ENCODE results near the gene MAN2C1.
A peak's percentile ranks its signal among the peaks of the same experiment; 100 is the strongest.
"Not testable (repeated sequence)": the region's sequence is repeated elsewhere in the genome, so short reads cannot be mapped to it uniquely, and the experiment has no call there.

Gene MAN2C1

DNA sequence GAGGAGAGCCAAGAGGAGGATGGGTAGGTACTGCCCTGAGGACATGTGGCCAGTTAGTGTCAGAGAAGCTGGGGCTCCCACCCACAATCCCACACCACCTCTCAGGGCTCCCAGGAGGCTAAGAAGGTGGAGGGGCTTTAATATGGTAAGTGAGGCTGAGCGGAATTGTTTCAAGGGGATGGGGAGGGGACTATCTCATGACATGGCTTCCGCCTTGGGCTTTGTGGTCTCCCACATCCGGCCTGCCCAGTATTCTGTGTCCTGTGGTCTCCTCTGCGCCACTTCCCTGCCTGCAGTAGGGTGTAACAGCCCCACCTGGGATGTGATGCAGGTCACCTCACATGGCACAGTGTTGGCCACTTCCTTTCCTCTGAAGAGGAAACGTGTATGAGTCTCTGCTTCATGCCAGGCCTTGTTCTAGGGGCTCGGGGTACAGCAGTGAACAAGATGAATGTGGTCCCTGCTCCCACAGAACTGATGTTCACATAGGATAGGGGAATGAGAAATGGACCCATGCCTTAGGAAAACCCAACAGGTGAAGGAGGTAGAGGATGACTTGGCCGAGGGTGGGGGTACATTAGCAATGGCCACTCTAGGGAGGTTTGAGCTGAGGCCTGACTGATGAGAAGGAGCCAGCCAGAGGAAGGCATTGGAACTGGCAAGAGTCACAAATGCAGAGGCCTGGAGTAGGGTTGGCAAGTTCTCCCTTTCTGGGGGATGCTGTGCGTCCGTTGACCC lies 18.4 kb downstream of the MAN2C1 start:
- no peak overlapping the region for H3K4me3 ChIP-seq (ENCODE audit: low read depth, low read length)
- ChIA-PET CTCF (interaction anchor here (4.7 kb wide), 1 partner anchor 18 kb away, joined by 33 read pairs; the partner anchor contains the start of gene MAN2C1), POLR2A (interaction anchor here (1.3 to 5.5 kb wide), 3 partner anchors 13 to 18 kb away, joined by 3 to 55 read pairs (median 31); partner anchors contain the start of gene MAN2C1)
- H3K27ac ChIP-seq (ENCODE audit: extremely low read depth, low read depth, low read length), result no peak overlapping the region
- peaks cover 18 to 39% of the 10 kb centered on the region in 2 experiments for H3K36me3 ChIP-seq (ENCODE audit: control insufficient read depth in 2 of 2, insufficient read depth in 1 of 2, low read length in 2 of 2)
- TF ChIP-seq GLIS1 (tag by site-specific recombination; IDR thresholded peaks at IDR 0.05), result no peak
- no peak for TF ChIP-seq ZNF837 (tag by site-specific recombination; IDR thresholded peaks at IDR 0.05)
- no peak for TF ChIP-seq ZNF266 (tag by site-specific recombination; IDR thresholded peaks at IDR 0.05; ENCODE audit: low read depth)
- peak; percentile 77 for TF ChIP-seq ZNF10 (tag by site-specific recombination; IDR thresholded peaks at IDR 0.05)
- TF ChIP-seq ZNF140 (tag by site-specific recombination; IDR thresholded peaks at IDR 0.05), result peak; percentile 100
- TF ChIP-seq ZBTB48 (tag by site-specific recombination; IDR thresholded peaks at IDR 0.05), result 0 out of 2 replicates have a peak, but pooled peaks have one; percentile 13
- TF ChIP-seq ZNF76 (tag by site-specific recombination; IDR thresholded peaks at IDR 0.05; ENCODE audit: borderline replicate concordance, low read depth), result 0 out of 2 replicates have a peak, but pooled peaks have one; percentile 2
- peak; percentile 64 for TF ChIP-seq SCRT2 (tag by site-specific recombination; IDR thresholded peaks at IDR 0.05)
- no peaks in the 10 kb centered on the region for H3K9me3 ChIP-seq (ENCODE audit: control insufficient read depth, insufficient read depth, low read depth, low read length)
- peaks cover 6% of the 10 kb centered on the region; the same call in 1 of the 2 replicates for H3K4me1 ChIP-seq (ENCODE audit: control insufficient read depth, insufficient read depth, low read length)

DNA sequence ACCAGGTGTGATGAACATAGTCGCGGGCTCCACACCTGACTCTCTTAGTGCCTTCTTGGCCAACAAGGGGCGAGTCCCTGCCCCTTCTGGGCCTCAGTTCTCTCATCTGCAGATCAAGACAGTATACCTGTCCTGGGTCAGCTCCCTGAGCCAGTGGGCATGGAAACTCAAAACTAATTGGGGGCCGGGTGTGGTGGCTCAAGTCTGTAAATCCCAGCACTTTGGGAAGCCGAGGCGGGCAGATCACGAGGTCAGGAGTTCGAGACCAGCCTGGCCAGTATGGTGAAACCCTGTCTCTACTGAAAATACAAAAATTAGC lies 19.1 kb downstream of the MAN2C1 start:
- ChIA-PET CTCF (interaction anchor here (4.7 kb wide), 1 partner anchor 19 kb away, joined by 33 read pairs; the partner anchor contains the start of gene MAN2C1), POLR2A (interaction anchor here (1.3 to 3.3 kb wide), 4 partner anchors 12 to 105 kb away, joined by 3 to 31 read pairs (median 4); partner anchors contain the start of gene MAN2C1)
- not testable (repeated sequence) for H3K4me3 ChIP-seq (ENCODE audit: low read depth, low read length); H3K4me1 ChIP-seq (ENCODE audit: control insufficient read depth, insufficient read depth, low read length); H3K27ac ChIP-seq (ENCODE audit: extremely low read depth, low read depth, low read length); H3K9me3 ChIP-seq (ENCODE audit: control insufficient read depth, insufficient read depth, low read depth, low read length)
- peaks cover 18 to 32% of the 10 kb centered on the region in 2 experiments; a peak in 2 of 3 replicates for H3K36me3 ChIP-seq (ENCODE audit: control insufficient read depth in 2 of 2, insufficient read depth in 1 of 2, low read length in 2 of 2)

- Histone ChIP-seq H3K9me3 (ENCODE audit: control insufficient read depth, insufficient read depth, low read depth, low read length) (no peaks in the 10 kb centered on the region), H3K4me3 (ENCODE audit: low read depth, low read length) (peak overlapping the region; percentile 62), H3K4me1 (ENCODE audit: control insufficient read depth, insufficient read depth, low read length) (peaks cover 6% of the 10 kb centered on the region; the same call in 1 of the 2 replicates), H3K27ac (ENCODE audit: extremely low read depth, low read depth, low read length) (peak overlapping the region; percentile 88; the same call in 1 of the 2 replicates), H3K36me3 (ENCODE audit: control insufficient read depth in 2 of 2, insufficient read depth in 1 of 2, low read length in 2 of 2) (peaks cover 18 to 27% of the 10 kb centered on the region in 2 experiments; a peak in 2 of 3 replicates)
- CTCF ChIA-PET, result interaction anchor here (0.6 to 4.7 kb wide), 3 partner anchors 19 to 1180 kb away, joined by 3 to 33 read pairs (median 5); partner anchors contain the start of gene MAN2C1
- POLR2A ChIA-PET, result interaction anchor here (1.0 to 3.3 kb wide), 5 partner anchors 12 to 105 kb away, joined by 3 to 31 read pairs (median 4); partner anchors contain the start of genes MAN2C1 and SIN3A
- peak; percentile 6; the same call in 1 of the 2 replicates for TF ChIP-seq ZBTB10 (tag by site-specific recombination; IDR thresholded peaks at IDR 0.05)
- peak; percentile 30 for TF ChIP-seq ZBTB8A (tag by site-specific recombination; IDR thresholded peaks at IDR 0.05)
- peak; percentile 60 for TF ChIP-seq ZBTB20 (tag by site-specific recombination; IDR thresholded peaks at IDR 0.05)
- TF ChIP-seq ZNF843 (tag by site-specific recombination; IDR thresholded peaks at IDR 0.05), result peak; percentile 16; the same call in 1 of the 2 replicates
- TF ChIP-seq, protein P1, sequence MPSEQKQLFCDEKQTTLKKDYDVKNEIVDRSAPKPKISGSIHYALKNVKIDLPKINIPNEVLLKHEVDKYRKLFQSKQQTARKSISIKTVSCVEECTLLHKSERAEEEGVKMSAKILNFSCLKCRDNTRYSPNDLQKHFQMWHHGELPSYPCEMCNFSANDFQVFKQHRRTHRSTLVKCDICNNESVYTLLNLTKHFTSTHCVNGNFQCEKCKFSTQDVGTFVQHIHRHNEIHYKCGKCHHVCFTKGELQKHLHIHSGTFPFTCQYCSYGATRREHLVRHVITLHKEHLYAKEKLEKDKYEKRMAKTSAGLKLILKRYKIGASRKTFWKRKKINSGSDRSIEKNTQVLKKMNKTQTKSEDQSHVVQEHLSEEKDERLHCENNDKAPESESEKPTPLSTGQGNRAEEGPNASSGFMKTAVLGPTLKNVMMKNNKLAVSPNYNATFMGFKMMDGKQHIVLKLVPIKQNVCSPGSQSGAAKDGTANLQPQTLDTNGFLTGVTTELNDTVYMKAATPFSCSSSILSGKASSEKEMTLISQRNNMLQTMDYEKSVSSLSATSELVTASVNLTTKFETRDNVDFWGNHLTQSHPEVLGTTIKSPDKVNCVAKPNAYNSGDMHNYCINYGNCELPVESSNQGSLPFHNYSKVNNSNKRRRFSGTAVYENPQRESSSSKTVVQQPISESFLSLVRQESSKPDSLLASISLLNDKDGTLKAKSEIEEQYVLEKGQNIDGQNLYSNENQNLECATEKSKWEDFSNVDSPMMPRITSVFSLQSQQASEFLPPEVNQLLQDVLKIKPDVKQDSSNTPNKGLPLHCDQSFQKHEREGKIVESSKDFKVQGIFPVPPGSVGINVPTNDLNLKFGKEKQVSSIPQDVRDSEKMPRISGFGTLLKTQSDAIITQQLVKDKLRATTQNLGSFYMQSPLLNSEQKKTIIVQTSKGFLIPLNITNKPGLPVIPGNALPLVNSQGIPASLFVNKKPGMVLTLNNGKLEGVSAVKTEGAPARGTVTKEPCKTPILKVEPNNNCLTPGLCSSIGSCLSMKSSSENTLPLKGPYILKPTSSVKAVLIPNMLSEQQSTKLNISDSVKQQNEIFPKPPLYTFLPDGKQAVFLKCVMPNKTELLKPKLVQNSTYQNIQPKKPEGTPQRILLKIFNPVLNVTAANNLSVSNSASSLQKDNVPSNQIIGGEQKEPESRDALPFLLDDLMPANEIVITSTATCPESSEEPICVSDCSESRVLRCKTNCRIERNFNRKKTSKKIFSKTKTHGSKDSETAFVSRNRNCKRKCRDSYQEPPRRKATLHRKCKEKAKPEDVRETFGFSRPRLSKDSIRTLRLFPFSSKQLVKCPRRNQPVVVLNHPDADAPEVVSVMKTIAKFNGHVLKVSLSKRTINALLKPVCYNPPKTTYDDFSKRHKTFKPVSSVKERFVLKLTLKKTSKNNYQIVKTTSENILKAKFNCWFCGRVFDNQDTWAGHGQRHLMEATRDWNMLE (tag by site-specific recombination; conservative IDR thresholded peaks at IDR 0.05; ENCODE audit: low read depth), result no peak
- 0 out of 2 replicates have a peak, but pooled peaks have one; percentile 10 for TF ChIP-seq ZXDB (tag by site-specific recombination; IDR thresholded peaks at IDR 0.05)
- TF ChIP-seq ZNF184 (tag by site-specific recombination; IDR thresholded peaks at IDR 0.05), result no peak
- no peak for TF ChIP-seq ZNF416 (tag by site-specific recombination; IDR thresholded peaks at IDR 0.05)
- 0 out of 2 replicates have a peak, but pooled peaks have one; percentile 40 for TF ChIP-seq ZNF2 (tag by site-specific recombination; IDR thresholded peaks at IDR 0.05)
- TF ChIP-seq KLF9 (tag by site-specific recombination; IDR thresholded peaks at IDR 0.05; ENCODE audit: low read depth), result no peak
- no peak for TF ChIP-seq ZNF302 (tag by site-specific recombination; IDR thresholded peaks at IDR 0.05; ENCODE audit: low read depth)
- 0 out of 2 replicates have a peak, but pooled peaks have one; percentile 11 for TF ChIP-seq WT1 (tag by site-specific recombination; IDR thresholded peaks at IDR 0.05)
- TF ChIP-seq ZNF501 (tag by site-specific recombination; IDR thresholded peaks at IDR 0.05), result 0 out of 2 replicates have a peak, but pooled peaks have one; percentile 56
Measured at GRCh38 chr15:75348562-75349350, 19.7 kb downstream of the MAN2C1 start.
